Endothelial cell (in vitro differentiated cells): ENCODE results near the gene ARID4B. TPM values are rescaled to one million over a fixed set of nuclear protein-coding genes. Genes with fewer than 3 reads are reported as not detected.
"Not testable (repeated sequence)": the region's sequence is repeated elsewhere in the genome, so short reads cannot be mapped to it uniquely, and the experiment has no call there.

Experiments
- DNase-seq: peaks from one replicate; pipeline ENCODE4 v3.0.0; 2021; ENCODE audit warnings: low spot score
- H3K27ac Mint-ChIP-seq: one replicate; pipeline ENCODE4 v1.8.0; 2021; ENCODE audit warnings: mixed read lengths, inconsistent platforms; ENCODE audit not compliant: unreplicated experiment
- H3K27me3 Mint-ChIP-seq: one replicate; pipeline ENCODE4 v1.8.0; 2021; ENCODE audit warnings: mild to moderate bottlenecking, moderate library complexity, mixed read lengths, inconsistent platforms; ENCODE audit not compliant: unreplicated experiment
- H3K36me3 Mint-ChIP-seq: one replicate; pipeline ENCODE4 v1.8.0; 2021; ENCODE audit warnings: mild to moderate bottlenecking, low read depth, mixed read lengths, inconsistent platforms; ENCODE audit not compliant: unreplicated experiment
- H3K4me1 Mint-ChIP-seq: one replicate; pipeline ENCODE4 v1.8.0; 2021; ENCODE audit warnings: mild to moderate bottlenecking, mixed read lengths, inconsistent platforms; ENCODE audit not compliant: unreplicated experiment
- H3K4me3 Mint-ChIP-seq: one replicate; pipeline ENCODE4 v1.8.0; 2021; ENCODE audit warnings: mild to moderate bottlenecking, mixed read lengths, inconsistent platforms; ENCODE audit not compliant: unreplicated experiment
- H3K9me3 Mint-ChIP-seq: one replicate; pipeline ENCODE4 v1.8.0; 2021; ENCODE audit warnings: mixed read lengths, inconsistent platforms; ENCODE audit not compliant: unreplicated experiment
- total RNA-seq: library from RNA; stranded (reverse); fragmentation: NEBNext Ultra II Directional; extraction: Animal tissue kit (Norgen Biotek cat#: 25700); gene quantifications from one replicate; pipeline ENCODE4 v1.2.1, GENCODE V29; 2021; ENCODE audit not compliant: unreplicated experiment
- TF ChIP-seq, protein P1 (sequence below): fragments of 200-600 bp; sonication (generic); IDR thresholded peaks from one replicate; pipeline ENCODE4 v1.5.0; 2021; ENCODE audit warnings: antibody characterized with exemption; ENCODE audit not compliant: unreplicated experiment

ARID4B gene
- total RNA-seq, 1 donor from 2014 or later: 48.2 TPM

DNA sequence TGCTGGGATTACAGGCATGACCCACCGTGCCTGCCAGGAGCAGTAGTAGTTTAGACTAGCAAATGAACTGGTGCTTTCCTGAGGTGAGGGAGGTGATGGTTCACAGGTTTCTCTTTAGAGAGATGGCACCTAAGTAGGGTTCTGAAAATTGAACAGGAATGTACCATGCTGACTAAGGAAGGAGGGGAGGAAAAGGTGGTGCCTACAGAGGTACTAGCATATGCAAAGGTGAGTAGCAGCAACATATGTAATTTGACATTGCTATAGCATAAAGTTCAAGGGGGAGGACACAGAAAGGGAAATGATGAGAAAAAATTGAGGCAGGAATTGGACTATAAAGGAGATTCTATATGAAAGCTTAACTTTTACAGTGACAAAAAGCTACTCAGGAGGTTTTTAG, 101.0 kb downstream of the ARID4B start:
- no peak overlapping the region for H3K27ac Mint-ChIP-seq
- no peak for DNase-seq
- TF ChIP-seq, protein P1, sequence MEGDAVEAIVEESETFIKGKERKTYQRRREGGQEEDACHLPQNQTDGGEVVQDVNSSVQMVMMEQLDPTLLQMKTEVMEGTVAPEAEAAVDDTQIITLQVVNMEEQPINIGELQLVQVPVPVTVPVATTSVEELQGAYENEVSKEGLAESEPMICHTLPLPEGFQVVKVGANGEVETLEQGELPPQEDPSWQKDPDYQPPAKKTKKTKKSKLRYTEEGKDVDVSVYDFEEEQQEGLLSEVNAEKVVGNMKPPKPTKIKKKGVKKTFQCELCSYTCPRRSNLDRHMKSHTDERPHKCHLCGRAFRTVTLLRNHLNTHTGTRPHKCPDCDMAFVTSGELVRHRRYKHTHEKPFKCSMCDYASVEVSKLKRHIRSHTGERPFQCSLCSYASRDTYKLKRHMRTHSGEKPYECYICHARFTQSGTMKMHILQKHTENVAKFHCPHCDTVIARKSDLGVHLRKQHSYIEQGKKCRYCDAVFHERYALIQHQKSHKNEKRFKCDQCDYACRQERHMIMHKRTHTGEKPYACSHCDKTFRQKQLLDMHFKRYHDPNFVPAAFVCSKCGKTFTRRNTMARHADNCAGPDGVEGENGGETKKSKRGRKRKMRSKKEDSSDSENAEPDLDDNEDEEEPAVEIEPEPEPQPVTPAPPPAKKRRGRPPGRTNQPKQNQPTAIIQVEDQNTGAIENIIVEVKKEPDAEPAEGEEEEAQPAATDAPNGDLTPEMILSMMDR: no peak
- no peaks in the 10 kb centered on the region for H3K4me1 Mint-ChIP-seq
- peaks cover 17% of the 10 kb centered on the region for H3K36me3 Mint-ChIP-seq
- H3K27me3 Mint-ChIP-seq: peaks cover 2% of the 10 kb centered on the region
- H3K4me3 Mint-ChIP-seq: peak overlapping the region; percentile 56
- no peaks in the 10 kb centered on the region for H3K9me3 Mint-ChIP-seq

DNA sequence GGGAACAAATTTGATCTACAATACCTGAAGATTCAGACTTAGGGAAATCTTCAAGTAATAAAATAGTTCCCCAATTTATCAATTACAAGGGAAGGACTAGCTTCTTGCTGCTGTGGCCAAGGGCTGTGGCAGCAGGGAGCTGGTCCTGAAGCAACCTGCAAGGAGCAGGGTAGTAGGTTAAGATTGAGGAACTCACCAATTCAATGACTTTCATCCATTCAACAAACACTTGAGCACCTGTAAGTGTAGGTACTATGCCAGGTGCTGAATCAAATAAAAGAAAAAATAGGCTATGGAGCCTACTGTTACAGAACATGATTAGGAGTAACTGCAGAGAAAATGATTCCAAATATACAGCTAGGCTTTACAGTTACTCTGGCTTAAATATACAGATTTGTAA, 102.7 kb downstream of the ARID4B start:
- DNase-seq: no peak
- H3K4me3 Mint-ChIP-seq: no peak overlapping the region
- TF ChIP-seq, protein P1: no peak
- H3K4me1 Mint-ChIP-seq: no peaks in the 10 kb centered on the region
- peaks cover 2% of the 10 kb centered on the region for H3K27me3 Mint-ChIP-seq
- H3K36me3 Mint-ChIP-seq: peaks cover 17% of the 10 kb centered on the region
- no peaks in the 10 kb centered on the region for H3K9me3 Mint-ChIP-seq
- H3K27ac Mint-ChIP-seq: no peak overlapping the region

- no peak overlapping the region for H3K27ac Mint-ChIP-seq
- H3K4me1 Mint-ChIP-seq: no peaks in the 10 kb centered on the region
- no peak for DNase-seq
- peaks cover under 1% of the 10 kb centered on the region for H3K27me3 Mint-ChIP-seq
- H3K4me3 Mint-ChIP-seq: no peak overlapping the region
- H3K36me3 Mint-ChIP-seq: peaks cover 6% of the 10 kb centered on the region
- no peaks in the 10 kb centered on the region for H3K9me3 Mint-ChIP-seq
- TF ChIP-seq, protein P1: no peak
Measured at GRCh38 chr1:235221653-235222375, 106.2 kb downstream of the ARID4B start.

GRCh38 chr1:235215453-235215852, 112.5 kb downstream of the ARID4B start:
- TF ChIP-seq, protein P1: no peak
- no peak overlapping the region for H3K4me3 Mint-ChIP-seq
- no peak overlapping the region for H3K27ac Mint-ChIP-seq
- no peaks in the 10 kb centered on the region for H3K9me3 Mint-ChIP-seq
- H3K4me1 Mint-ChIP-seq: peaks cover 8% of the 10 kb centered on the region
- H3K36me3 Mint-ChIP-seq: peaks cover 12% of the 10 kb centered on the region
- peaks cover 2% of the 10 kb centered on the region for H3K27me3 Mint-ChIP-seq
- no peak for DNase-seq

GRCh38 chr1:235214962-235215361, 113.0 kb downstream of the ARID4B start:
- DNase-seq, H3K4me3 Mint-ChIP-seq, H3K4me1 Mint-ChIP-seq, H3K27ac Mint-ChIP-seq, H3K9me3 Mint-ChIP-seq, H3K27me3 Mint-ChIP-seq: not testable (repeated sequence)
- peaks cover 12% of the 10 kb centered on the region for H3K36me3 Mint-ChIP-seq
